GM19023 (cell line): ENCODE measurements around the gene ZNF462.

Experiments
- ATAC-seq: cut with Tn5 transposase; IDR thresholded peaks from one replicate; pipeline ENCODE4 v1.9.1; 2021; ENCODE audit warnings: mild to moderate bottlenecking, moderate library complexity; ENCODE audit not compliant: unreplicated experiment

ZNF462 gene

GRCh38 chr9:106862110-106862820, 701 bp upstream of the ZNF462 start:
- no peak for ATAC-seq

- no peak for ATAC-seq
Observed at GRCh38 chr9:106864373-106865143, 1.6 kb downstream of the ZNF462 start.

- ATAC-seq, result no peak
Observed at GRCh38 chr9:106866243-106866642, 3.3 kb downstream of the ZNF462 start.

GRCh38 chr9:106867286-106867685, 4.3 kb downstream of the ZNF462 start:
- no peak for ATAC-seq

GRCh38 chr9:106868087-106868486, 5.1 kb downstream of the ZNF462 start:
- ATAC-seq, result no peak

- ATAC-seq, result no peak
Observed at GRCh38 chr9:106868565-106868964, 5.6 kb downstream of the ZNF462 start.

GRCh38 chr9:106869028-106869427, 6.1 kb downstream of the ZNF462 start:
- ATAC-seq, result no peak

GRCh38 chr9:106869458-106869857, 6.5 kb downstream of the ZNF462 start:
- no peak for ATAC-seq

GRCh38 chr9:106872641-106873040, 9.7 kb downstream of the ZNF462 start:
- no peak for ATAC-seq

GRCh38 chr9:106874031-106874430, 11.1 kb downstream of the ZNF462 start:
- ATAC-seq, result no peak

GRCh38 chr9:106874652-106875051, 11.7 kb downstream of the ZNF462 start:
- no peak for ATAC-seq

GRCh38 chr9:106875529-106875928, 12.6 kb downstream of the ZNF462 start:
- no peak for ATAC-seq

- ATAC-seq, result no peak
Observed at GRCh38 chr9:106877345-106877744, 14.4 kb downstream of the ZNF462 start.

- no peak for ATAC-seq
Observed at GRCh38 chr9:106878081-106878837, 15.3 kb downstream of the ZNF462 start.

GRCh38 chr9:106878934-106879333, 16.0 kb downstream of the ZNF462 start:
- no peak for ATAC-seq

GRCh38 chr9:106879439-106879882, 16.5 kb downstream of the ZNF462 start:
- ATAC-seq, result no peak

- no peak for ATAC-seq
Observed at GRCh38 chr9:106880081-106880480, 17.1 kb downstream of the ZNF462 start.

- no peak for ATAC-seq
Observed at GRCh38 chr9:106880863-106881262, 17.9 kb downstream of the ZNF462 start.

GRCh38 chr9:106883030-106883429, 20.1 kb downstream of the ZNF462 start:
- ATAC-seq, result no peak

- no peak for ATAC-seq
Observed at GRCh38 chr9:106883626-106884190, 20.7 kb downstream of the ZNF462 start.

- ATAC-seq, result no peak
Observed at GRCh38 chr9:106885451-106885850, 22.5 kb downstream of the ZNF462 start.
